Fibroblast of lung (primary cell): ENCODE measurements around the gene PFKP.
A peak's percentile ranks its signal among the peaks of the same experiment; 100 is the strongest.

Source experiments
- EZH2 ChIP-seq: IDR thresholded peaks from 2 replicates; pipeline ENCODE4 v1.5.1; 2012; ENCODE audit warnings: low read length, control low read depth, mild to moderate bottlenecking; ENCODE audit errors: missing control alignments
- TF ChIP-seq, protein P1 (sequence below), 2 donors: IDR thresholded peaks in 1 of 2; conservative IDR thresholded peaks in 1 of 2; 1 replicate in 1 of 2; 2 replicates in 1 of 2; pipeline ENCODE4 v1.5.1; 2011 to 2012; ENCODE audit warnings: low read length in 2 of 2, control low read depth in 1 of 2, inconsistent platforms in 1 of 2, low read depth in 1 of 2, mild to moderate bottlenecking in 1 of 2

DNA sequence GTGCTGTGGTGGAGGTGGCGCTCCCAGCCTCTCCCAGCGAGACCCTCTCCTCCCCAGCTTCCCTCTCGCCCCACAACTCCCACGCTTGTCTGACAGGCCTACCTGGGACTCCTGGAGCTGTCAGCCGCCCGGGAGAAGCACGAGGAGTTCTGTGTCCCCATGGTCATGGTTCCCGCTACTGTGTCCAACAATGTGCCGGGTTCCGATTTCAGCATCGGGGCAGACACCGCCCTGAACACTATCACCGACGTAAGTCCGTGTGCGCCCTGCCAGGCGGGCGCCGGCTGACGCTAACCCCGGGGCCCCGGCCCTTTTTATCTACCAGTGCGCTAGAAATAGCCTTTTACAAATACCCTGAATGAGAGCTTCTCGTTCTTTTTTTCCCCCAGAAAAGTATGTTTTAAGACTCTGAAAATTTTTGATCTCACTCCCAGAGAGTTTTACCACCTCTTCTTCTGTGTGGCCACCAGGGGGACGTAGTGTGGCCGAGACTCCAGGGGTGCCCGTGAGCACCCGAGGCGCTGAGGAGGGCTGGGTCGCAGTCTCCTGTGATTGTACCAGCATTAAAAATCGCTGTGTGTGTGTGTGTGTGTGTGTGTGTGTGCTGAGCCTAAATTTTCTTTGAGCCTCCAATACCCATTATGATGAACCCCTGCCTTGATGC lies 52.6 kb downstream of the PFKP start:
- TF ChIP-seq, protein P1, sequence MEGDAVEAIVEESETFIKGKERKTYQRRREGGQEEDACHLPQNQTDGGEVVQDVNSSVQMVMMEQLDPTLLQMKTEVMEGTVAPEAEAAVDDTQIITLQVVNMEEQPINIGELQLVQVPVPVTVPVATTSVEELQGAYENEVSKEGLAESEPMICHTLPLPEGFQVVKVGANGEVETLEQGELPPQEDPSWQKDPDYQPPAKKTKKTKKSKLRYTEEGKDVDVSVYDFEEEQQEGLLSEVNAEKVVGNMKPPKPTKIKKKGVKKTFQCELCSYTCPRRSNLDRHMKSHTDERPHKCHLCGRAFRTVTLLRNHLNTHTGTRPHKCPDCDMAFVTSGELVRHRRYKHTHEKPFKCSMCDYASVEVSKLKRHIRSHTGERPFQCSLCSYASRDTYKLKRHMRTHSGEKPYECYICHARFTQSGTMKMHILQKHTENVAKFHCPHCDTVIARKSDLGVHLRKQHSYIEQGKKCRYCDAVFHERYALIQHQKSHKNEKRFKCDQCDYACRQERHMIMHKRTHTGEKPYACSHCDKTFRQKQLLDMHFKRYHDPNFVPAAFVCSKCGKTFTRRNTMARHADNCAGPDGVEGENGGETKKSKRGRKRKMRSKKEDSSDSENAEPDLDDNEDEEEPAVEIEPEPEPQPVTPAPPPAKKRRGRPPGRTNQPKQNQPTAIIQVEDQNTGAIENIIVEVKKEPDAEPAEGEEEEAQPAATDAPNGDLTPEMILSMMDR (conservative IDR thresholded peaks at IDR 0.05 in 1 of 2, IDR thresholded peaks at IDR 0.05 in 1 of 2; ENCODE audit: low read depth in 1 of 2, low read length in 2 of 2) = peak; percentile 48 to 57
- no peak for TF ChIP-seq EZH2
